ENCODE data around the gene SLFN12L.
"Not testable (repeated sequence)": the region's sequence is repeated elsewhere in the genome, so short reads cannot be mapped to it uniquely, and the experiment has no call there.

The SLFN12L gene

GRCh38 chr17:35543856-35544255 lies 6.4 kb upstream of the SLFN12L start:
- FAIRE-seq (no peak), DNase-seq (ENCODE audit: low spot score) (no peak)

- FAIRE-seq, result no peak
- no peak for DNase-seq (ENCODE audit: low spot score)
These were observed 5.5 kb upstream of the SLFN12L start for GRCh38 chr17:35542990-35543389.

DNA sequence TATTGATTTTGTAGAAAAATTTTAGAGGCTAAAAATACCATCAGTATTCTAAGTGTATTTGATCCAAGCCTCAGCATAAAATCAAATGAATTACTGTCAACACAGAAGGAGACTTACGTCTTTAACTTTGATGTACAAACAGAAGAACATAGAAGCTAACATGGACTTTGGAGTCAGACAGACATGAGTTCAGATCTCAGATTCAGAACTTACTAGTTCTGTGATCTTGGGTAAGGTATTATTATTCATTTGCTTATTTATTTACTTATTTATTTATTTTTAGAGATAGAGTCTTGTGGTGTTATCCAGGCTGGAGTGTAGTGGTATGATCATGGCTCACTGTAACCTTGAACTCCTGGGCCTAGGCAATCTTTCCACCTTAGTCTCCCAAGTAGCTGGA lies 4.0 kb upstream of the SLFN12L start:
- no peak for DNase-seq (ENCODE audit: low spot score)
- FAIRE-seq, result no peak

DNA sequence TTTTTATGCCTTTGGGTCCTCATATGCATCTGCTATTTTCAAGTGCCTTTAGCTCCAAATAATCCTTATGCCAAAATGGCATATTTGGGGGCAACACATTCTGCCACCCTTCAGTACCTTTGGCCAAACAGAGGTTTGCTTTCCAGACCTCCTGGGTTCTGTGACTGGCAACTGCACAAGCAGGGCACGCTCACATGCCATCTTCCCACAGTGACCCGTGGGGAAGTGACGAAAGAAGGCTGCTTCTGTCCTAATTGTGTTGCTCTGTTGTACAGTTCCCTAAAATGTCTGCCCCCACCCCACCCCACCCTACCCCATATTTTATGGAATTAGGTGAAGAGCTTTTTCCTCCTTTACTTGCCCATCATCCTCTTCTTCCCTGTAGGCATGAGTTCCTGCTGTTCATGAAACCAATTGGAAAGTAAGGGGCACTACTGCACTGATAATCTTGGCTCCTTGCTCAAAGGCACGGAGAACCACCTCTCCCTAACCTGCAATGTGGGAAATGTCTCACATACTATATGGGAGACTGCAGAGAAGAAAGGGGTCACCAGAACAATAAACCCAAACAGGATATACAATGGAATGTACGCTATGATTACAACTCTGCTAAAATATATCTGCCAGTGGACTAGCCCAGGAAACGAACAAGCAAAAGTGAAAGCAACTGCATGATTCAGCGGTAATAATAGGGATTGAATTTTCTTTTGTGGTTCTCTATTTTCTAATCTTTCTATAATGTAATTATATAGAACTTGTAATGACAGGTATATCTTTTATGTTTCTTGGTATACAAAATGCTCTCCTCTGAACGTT lies 3.3 kb upstream of the SLFN12L start:
- peak; percentile 61 for FAIRE-seq
- DNase-seq (ENCODE audit: low spot score), result peak; percentile 40

GRCh38 chr17:35539659-35540026 lies 2.2 kb upstream of the SLFN12L start:
- DNase-seq (ENCODE audit: low spot score) (no peak), FAIRE-seq (no peak)

GRCh38 chr17:35536664-35537171 lies 760 bp downstream of the SLFN12L start:
- FAIRE-seq (no peak), DNase-seq (ENCODE audit: low spot score) (no peak)

GRCh38 chr17:35535406-35535805 lies 2.1 kb downstream of the SLFN12L start:
- FAIRE-seq; DNase-seq (ENCODE audit: low spot score): not testable (repeated sequence)

DNA sequence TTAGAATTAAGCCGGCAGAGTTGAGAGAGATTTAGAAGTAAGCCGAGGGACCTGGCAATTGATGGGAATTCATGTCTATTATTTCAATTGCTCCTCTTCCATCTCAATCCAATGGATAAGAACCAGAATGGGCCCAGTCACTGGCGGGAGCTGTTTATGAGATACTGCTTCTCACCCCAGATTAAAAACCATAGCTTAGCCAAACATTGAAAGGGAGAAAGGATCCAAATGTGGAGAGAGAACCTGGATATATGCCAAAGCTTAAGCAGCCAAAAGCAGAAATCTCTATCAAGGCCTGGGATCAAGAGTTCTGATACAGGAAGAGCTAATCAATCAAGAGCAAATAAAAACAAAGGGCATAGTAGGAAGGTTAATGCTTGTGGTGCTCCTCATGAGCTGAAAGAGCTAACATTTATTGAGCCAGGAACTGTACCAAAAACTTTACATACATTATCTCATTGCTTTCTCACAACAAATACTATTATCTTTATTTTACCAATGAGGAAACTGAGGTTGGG lies 2.8 kb downstream of the SLFN12L start:
- FAIRE-seq (no peak), DNase-seq (ENCODE audit: low spot score) (no peak)

DNA sequence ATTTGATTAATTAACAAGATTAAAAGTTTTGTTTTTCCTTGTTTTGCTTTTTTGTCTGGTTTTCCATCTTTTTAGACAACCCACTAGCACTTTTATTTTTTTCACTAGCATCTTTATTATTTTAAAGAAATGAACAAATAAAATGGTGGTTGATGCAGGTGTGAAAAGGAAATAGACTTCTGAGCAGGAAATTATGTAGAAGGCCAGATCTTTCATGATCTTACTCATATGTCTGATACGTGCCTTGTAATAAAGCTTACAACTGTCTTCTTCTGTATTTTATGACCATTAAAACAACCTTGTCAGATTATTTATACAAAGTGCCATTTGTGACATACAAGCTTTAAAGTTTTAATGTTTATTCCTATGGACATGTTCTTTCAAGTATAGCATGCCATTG lies 6.3 kb downstream of the SLFN12L start:
- FAIRE-seq, result no peak

DNA sequence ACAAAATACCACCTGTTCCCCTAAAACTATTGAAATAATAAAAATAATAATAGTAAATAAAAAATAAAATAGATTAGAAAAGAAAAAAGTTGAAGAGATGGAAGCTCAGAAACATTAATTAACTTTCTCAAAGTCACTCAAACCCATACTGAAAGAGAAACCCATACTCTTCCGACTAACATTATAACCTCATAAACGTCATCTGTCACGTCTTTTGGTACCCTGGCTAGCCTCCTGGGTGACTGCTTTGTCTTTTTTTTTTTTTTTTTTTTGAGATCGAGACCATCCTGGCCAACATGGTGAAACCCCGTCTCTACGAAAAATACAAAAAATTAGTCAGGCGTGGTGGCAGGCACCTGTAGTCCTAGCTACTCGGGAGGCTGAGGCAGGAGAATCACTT lies 7.6 kb downstream of the SLFN12L start:
- no peak for FAIRE-seq
- no peak for DNase-seq (ENCODE audit: low spot score)

More for the DNA sequence above, 6.3 kb downstream of the SLFN12L start:
- no peak for DNase-seq (ENCODE audit: low spot score)

DNA sequence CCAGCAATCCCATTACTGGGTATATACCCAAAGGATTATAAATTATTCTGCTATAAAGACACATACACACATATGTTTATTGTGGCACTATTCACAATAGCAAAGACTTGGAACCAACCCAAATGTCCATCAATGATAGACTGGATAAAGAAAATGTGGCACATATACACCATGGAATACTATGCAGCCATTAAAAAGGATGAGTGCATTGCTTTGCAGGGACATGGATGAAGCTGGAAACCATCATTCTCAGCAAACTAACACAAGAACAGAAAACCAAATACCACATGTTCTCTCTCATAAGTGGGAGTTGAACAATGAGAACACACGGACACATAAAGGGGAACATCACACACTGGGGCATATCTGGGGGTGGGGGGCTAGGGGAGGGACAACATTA lies 8.2 kb downstream of the SLFN12L start:
- FAIRE-seq; DNase-seq (ENCODE audit: low spot score): not testable (repeated sequence)

DNA sequence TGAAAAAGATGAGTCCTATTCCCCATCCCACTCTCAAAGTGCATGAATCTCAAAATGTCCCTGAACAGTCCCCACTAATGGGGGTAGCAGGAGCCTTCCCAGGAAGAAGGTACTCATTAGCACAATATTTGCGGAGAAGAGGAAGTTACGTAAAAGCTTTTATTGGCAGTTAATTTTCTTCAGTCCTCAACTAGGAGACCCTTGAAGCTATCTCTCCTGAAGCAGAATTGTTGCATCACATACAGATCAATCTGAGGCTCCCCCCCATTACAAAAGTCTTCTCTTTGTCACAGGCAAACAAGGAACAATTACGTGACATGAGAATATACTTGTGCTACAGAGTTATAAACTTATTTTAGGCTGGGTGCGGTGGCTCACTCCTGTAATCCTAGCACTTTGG lies 14.2 kb downstream of the SLFN12L start:
- no peak for FAIRE-seq
- no peak for DNase-seq (ENCODE audit: low spot score)

- FAIRE-seq, result not testable (repeated sequence)
- peak; percentile 38 for DNase-seq (ENCODE audit: low spot score)
These were observed 15.7 kb downstream of the SLFN12L start for GRCh38 chr17:35521654-35522256.

DNA sequence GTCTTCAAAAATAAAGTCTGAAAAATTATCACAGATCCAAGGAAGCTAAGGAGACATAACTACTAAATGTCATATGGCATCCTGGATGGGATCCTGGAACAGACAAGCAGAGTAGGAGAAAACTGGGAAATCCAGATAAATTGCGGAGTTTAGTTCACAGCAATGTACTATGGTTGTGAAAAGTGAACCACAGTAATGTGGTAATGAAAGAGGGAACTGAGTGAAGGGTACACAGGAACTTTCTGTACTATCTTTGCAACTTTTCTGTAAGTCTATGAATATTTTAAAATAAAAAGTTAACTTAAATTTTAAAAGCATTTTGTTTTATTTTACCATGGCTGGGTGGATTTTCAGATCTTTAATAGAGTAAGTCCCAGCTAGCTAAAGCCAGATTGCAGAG lies 16.3 kb downstream of the SLFN12L start:
- FAIRE-seq (no peak), DNase-seq (ENCODE audit: low spot score) (no peak)

DNA sequence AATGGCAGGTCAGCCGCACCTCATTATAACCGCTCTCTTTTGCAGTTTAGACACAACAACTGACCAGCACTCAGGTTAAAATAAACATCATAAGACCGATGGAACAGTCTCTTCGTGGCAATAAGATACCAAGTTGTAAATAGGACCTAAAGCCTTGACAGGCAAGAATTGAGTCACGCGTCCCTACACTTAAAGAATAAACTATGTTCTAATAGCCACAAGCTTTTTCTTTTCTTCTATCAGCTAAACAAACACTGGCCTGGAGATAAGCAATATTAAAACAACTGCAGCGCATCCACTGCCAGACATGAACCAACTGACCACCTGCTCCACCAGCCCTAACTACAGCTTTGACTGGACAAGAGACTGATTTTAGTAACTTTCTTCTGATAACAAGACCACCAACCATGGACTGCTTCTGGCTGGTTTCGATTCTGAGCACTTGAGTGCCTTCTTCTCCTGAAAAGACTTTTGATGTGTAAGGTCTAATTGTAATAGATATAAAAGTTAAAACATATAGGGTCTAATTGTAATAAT lies 17.5 kb downstream of the SLFN12L start:
- DNase-seq (ENCODE audit: low spot score), result no peak
- FAIRE-seq, result no peak

DNA sequence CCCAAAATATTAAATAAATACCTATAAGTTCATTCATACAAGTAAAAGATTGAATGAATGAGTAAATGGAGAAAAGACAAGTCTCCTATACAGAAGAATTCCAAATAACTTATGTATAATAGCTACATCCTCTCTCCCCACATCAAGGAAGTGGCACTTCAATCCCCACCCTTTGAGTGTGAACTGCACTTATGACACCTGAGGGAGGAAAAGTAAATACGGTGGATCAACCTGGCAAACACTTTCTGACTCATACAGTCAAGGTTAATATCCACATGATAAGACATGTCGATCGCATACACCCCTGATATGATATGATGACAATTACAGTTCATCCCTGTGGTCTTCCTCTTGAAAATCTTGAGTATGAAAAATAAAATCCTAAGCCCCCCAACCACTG lies 18.0 kb downstream of the SLFN12L start:
- DNase-seq (ENCODE audit: low spot score), result no peak
- no peak for FAIRE-seq

DNA sequence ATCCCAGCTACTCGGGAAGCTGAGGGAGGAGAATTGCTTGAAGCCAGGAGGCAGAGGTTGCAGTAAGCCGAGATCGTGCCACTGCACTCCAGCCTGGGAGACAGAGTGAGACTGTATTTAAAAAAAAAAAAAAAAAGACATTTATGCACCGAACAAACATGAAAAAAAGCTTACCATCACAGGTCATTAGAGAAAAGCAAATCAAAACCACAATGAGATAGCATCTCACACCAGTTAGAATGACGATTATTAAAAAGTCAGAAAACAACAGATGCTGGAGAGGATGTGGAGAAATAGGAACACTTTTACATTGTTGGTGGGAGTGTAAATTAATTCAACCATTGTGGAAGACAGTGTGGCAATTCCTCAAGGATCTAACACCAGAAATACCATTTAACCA lies 19.0 kb downstream of the SLFN12L start:
- DNase-seq (ENCODE audit: low spot score); FAIRE-seq: not testable (repeated sequence)

GRCh38 chr17:35515027-35515426 lies 22.5 kb downstream of the SLFN12L start:
- no peak for FAIRE-seq
- DNase-seq (ENCODE audit: low spot score), result no peak

DNA sequence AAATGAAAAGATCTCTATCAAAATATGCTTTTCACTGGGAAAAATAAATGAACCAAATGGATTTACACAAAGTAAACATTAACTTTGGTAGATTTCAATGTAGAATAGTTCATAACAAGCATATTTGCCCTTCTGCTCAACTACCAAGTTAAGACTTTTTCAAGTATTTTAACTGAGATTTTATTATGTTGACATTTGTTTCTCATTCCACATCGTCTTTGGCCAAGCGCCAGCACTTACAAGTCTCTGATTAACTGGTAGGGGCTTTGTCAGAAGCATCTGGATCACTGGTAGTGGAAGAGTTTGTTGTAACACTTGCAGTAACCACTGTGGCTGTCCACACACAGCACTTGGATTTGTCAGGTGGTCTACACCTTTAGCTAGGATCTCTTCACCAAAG lies 22.9 kb downstream of the SLFN12L start:
- DNase-seq (ENCODE audit: low spot score) (no peak), FAIRE-seq (no peak)

- DNase-seq (ENCODE audit: low spot score), result no peak
- FAIRE-seq, result no peak
These were observed 27.4 kb downstream of the SLFN12L start for GRCh38 chr17:35510052-35510451.

DNA sequence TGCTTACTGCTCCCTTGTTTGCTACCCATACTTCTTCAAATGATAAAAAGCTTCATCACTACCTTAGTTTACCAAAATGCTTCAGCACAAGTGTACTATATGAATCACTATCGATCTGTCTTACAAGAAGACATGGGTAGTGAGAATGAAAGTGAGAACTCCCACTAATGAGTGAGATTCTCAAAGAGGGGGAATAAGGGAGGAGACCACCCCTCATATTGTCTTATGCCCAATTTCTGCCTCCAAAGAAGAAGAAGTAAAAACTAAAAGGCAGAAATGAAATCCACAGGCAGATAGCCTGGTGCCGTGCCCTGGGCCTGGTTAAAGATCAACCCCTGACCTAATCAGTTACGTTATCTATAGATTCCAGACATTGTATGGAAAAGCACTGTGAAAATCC lies 29.8 kb downstream of the SLFN12L start:
- DNase-seq (ENCODE audit: low spot score); FAIRE-seq: not testable (repeated sequence)

DNA sequence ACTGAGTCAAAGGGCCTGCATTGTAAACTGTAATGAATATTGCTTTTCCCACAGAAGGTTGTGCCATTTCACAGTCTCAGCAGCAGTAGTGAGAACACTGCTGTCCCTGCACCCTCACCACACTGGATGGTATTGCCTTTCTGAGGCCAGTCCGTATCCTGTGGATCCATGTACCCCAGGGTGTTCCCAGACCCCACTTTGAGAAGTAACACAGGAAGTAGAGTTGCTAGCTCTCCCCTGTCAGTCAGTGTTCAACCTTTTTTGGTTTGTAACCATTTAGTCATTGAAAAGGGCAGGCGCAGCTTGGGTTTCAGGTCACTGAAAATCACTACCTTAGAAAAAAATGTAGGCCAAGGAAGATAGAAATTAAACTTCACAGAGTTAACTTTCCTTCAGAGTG lies 37.9 kb downstream of the SLFN12L start:
- no peak for DNase-seq (ENCODE audit: low spot score)
- no peak for FAIRE-seq
